GM18505 (cell line): ENCODE data around the gene EML2.

Experiments
- ATAC-seq: cut with Tn5 transposase; IDR thresholded peaks from one replicate; pipeline ENCODE4 v1.9.1; 2021; ENCODE audit not compliant: unreplicated experiment
- POLR2A ChIP-seq: IDR thresholded peaks from 4 replicates; pipeline ENCODE4 v1.6.1; 2011; ENCODE audit warnings: borderline replicate concordance; ENCODE audit not compliant: insufficient read depth, insufficient read length; ENCODE audit errors: extremely low read depth

EML2 gene

GRCh38 chr19:45581576-45581975 is 57.6 kb downstream of the EML2 start:
- no peak for ATAC-seq
- TF ChIP-seq POLR2A = no peak

- ATAC-seq = no peak
- TF ChIP-seq POLR2A = no peak
These were observed 60.3 kb downstream of the EML2 start for GRCh38 chr19:45578861-45579260.

GRCh38 chr19:45577111-45577905 is 61.9 kb downstream of the EML2 start:
- TF ChIP-seq POLR2A = no peak
- no peak for ATAC-seq

GRCh38 chr19:45576682-45577081 is 62.5 kb downstream of the EML2 start:
- no peak for ATAC-seq
- TF ChIP-seq POLR2A = no peak

- ATAC-seq = no peak
- no peak for TF ChIP-seq POLR2A
These were observed 64.0 kb downstream of the EML2 start for GRCh38 chr19:45575216-45575615.

- ATAC-seq = no peak
- TF ChIP-seq POLR2A = no peak
These were observed 64.7 kb downstream of the EML2 start for GRCh38 chr19:45574526-45574925.

- no peak for ATAC-seq
- no peak for TF ChIP-seq POLR2A
These were observed 67.6 kb downstream of the EML2 start for GRCh38 chr19:45571457-45572220.

GRCh38 chr19:45569619-45570421 is 69.4 kb downstream of the EML2 start:
- no peak for TF ChIP-seq POLR2A
- no peak for ATAC-seq

GRCh38 chr19:45568732-45569131 is 70.5 kb downstream of the EML2 start:
- no peak for ATAC-seq
- TF ChIP-seq POLR2A = no peak

GRCh38 chr19:45567609-45568008 is 71.6 kb downstream of the EML2 start:
- ATAC-seq = no peak
- TF ChIP-seq POLR2A = no peak

- no peak for TF ChIP-seq POLR2A
- ATAC-seq = no peak
These were observed 74.9 kb downstream of the EML2 start for GRCh38 chr19:45564131-45564780.

GRCh38 chr19:45560686-45561085 is 78.5 kb downstream of the EML2 start:
- TF ChIP-seq POLR2A = no peak
- ATAC-seq = no peak

GRCh38 chr19:45560038-45560437 is 79.2 kb downstream of the EML2 start:
- no peak for TF ChIP-seq POLR2A
- no peak for ATAC-seq
